Mucosa of stomach (tissue), 1 donor: ENCODE measurements around the gene OR8G5.
"Not testable (repeated sequence)": the region's sequence is repeated elsewhere in the genome, so short reads cannot be mapped to it uniquely, and the experiment has no call there.

Experiments used
- H3K27me3 ChIP-seq: one replicate; pipeline ENCODE4 v1.7.0; 2013; ENCODE audit warnings: mild to moderate bottlenecking, low read length; ENCODE audit not compliant: control insufficient read depth, insufficient read depth
- H3K36me3 ChIP-seq: one replicate; pipeline ENCODE4 v1.7.0; 2013; ENCODE audit warnings: low read length; ENCODE audit not compliant: control insufficient read depth, insufficient read depth
- H3K4me1 ChIP-seq: one replicate; pipeline ENCODE4 v1.7.0; 2013; ENCODE audit warnings: mild to moderate bottlenecking, low read length; ENCODE audit not compliant: control insufficient read depth, insufficient read depth
- H3K4me3 ChIP-seq: one replicate; pipeline ENCODE4 v1.7.0; 2013; ENCODE audit warnings: low read length
- H3K9ac ChIP-seq: one replicate; pipeline ENCODE4 v1.7.0; 2013; ENCODE audit warnings: mild to moderate bottlenecking, low read length, moderate library complexity
- H3K9me3 ChIP-seq: one replicate; pipeline ENCODE4 v1.7.0; 2013; ENCODE audit warnings: mild to moderate bottlenecking, low read length, moderate library complexity; ENCODE audit not compliant: control insufficient read depth
- donor health status: Pancreatic carcinoma.

The OR8G5 gene

DNA sequence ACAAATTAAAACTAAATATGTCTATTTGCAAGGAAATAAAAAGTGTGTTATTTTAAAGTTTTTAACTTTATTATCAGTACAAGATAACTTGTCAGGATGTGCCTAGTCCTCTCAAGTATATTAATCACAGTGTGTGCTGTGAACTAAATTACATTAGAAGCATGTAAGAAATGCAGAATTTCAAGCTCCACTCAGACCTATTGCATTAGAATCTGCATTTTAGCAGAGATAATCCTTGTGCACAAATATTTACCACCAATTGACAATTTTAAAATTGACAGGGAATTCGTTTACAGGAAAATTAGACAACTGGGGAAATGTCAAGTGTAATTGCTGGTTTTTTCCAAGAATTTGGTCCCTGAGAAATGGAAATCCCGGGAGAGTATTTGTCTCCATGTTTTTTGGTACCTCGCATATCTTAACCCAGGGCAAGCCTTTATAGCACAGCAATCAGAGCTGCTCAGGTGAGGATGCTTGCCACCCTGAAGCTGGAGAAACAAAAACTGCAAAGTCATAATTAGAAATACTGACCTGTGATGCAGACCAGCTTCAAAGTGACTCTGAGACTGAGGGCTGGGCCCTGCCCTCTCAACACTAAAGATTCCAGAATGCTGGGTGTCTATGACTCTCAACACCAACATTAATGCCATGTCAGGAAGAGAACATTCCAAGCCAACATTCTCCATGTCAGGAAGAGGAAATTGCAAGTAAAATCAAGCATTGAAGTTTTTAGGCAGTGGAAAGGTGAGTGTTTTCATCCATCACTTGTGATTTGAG, 15.4 kb upstream of the OR8G5 start, which contains the start of gene OR8G1:
TSS of gene OR8G1 (plus strand) at position 475 of the 777 bp plus-strand sequence. CDS start 8,581 bp downstream, outside the sequence.
- Histone ChIP-seq H3K36me3 (no peaks in the 10 kb centered on the region), H3K9me3 (no peaks in the 10 kb centered on the region), H3K9ac (no peak within 1 kb of the TSS), H3K4me1 (no peaks in the 10 kb centered on the region), H3K27me3 (no peaks in the 10 kb centered on the region), H3K4me3 (no peak within 1 kb of the TSS)

DNA sequence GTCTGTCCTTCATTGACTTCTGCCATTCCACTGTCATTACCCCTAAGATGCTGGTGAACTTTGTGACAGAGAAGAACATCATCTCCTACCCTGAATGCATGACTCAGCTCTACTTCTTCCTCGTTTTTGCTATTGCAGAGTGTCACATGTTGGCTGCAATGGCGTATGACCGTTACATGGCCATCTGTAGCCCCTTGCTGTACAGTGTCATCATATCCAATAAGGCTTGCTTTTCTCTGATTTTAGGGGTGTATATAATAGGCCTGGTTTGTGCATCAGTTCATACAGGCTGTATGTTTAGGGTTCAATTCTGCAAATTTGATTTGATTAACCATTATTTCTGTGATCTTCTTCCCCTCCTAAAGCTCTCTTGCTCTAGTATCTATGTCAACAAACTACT, 6.3 kb upstream of the OR8G5 start:
- H3K4me1 ChIP-seq, H3K27me3 ChIP-seq, H3K9ac ChIP-seq, H3K4me3 ChIP-seq, H3K9me3 ChIP-seq, H3K36me3 ChIP-seq: not testable (repeated sequence)

DNA sequence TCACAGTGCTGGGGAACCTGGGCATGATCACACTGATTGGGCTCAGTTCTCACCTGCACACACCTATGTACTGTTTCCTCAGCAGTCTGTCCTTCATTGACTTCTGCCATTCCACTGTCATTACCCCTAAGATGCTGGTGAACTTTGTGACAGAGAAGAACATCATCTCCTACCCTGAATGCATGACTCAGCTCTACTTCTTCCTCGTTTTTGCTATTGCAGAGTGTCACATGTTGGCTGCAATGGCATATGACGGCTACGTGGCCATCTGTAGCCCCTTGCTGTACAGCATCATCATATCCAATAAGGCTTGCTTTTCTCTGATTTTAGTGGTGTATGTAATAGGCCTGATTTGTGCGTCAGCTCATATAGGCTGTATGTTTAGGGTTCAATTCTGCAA, 8.9 kb downstream of the OR8G5 start:
- not testable (repeated sequence) for H3K9me3 ChIP-seq, H3K9ac ChIP-seq, H3K36me3 ChIP-seq, H3K4me3 ChIP-seq, H3K27me3 ChIP-seq, H3K4me1 ChIP-seq

DNA sequence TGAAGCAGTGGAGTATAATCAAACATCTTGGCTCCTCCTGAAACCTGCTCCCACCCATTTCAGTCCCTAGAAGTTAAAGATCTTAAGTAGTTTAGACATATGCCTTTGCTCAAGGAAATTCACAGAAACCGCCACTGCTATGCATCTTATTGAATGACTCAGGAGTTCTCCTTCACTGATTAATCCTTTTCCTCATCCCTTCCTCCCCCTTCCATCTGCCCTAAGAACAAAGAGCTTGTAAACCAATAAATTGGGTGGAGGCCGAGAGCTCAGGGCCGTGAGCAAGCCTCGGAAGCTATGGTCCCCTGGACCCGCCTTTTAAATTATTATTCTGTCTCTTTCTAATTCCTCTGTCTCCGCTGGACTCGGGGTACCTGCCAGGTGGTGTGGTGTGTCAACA, 14.7 kb downstream of the OR8G5 start:
- H3K36me3 ChIP-seq, H3K4me1 ChIP-seq, H3K9ac ChIP-seq, H3K27me3 ChIP-seq, H3K4me3 ChIP-seq, H3K9me3 ChIP-seq: not testable (repeated sequence)

DNA sequence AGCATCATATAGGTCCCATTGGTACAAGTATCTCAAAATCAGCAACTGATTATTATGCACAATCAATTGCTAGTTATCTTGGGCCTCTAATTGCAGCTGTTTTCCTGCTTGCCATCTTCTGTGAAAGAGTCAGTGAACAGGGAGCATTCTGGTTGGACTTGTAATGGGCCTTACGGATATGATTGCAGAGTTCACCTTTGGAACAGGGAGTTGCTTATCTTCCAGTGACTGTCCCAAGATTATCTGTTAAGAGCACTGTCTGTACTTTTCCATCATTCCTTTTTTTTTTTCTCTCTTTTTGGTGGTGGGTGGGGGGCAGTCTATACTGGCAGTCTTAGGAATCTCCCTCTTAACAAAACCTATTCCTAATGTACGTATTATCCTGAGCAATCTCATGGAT, 17.8 kb downstream of the OR8G5 start:
- H3K4me1 ChIP-seq, result no peaks in the 10 kb centered on the region
- no peak overlapping the region for H3K4me3 ChIP-seq
- no peaks in the 10 kb centered on the region for H3K36me3 ChIP-seq
- H3K9me3 ChIP-seq, result no peaks in the 10 kb centered on the region
- H3K9ac ChIP-seq, result no peak overlapping the region
- no peaks in the 10 kb centered on the region for H3K27me3 ChIP-seq

DNA sequence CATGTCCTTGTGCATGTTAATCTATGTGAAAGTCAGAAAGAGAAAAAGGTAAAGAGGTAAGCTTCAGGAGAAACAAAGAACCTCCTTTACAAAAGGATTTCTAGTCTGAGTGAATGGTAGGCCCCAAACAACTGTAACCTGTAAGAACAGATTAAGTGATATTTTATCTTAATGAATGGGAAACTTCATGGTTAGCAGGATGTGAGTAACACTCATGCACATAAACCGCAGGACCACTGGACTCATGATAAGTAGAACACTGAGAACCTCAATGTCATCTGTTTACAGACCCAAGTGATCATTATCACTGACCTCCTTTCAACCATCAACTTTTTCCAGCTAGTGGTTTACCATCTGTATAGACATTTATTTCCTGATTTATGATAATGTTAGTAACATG, 19.9 kb downstream of the OR8G5 start:
- H3K4me3 ChIP-seq, result no peak overlapping the region
- no peaks in the 10 kb centered on the region for H3K4me1 ChIP-seq
- no peaks in the 10 kb centered on the region for H3K27me3 ChIP-seq
- H3K36me3 ChIP-seq, result no peaks in the 10 kb centered on the region
- no peak overlapping the region for H3K9ac ChIP-seq
- no peaks in the 10 kb centered on the region for H3K9me3 ChIP-seq

DNA sequence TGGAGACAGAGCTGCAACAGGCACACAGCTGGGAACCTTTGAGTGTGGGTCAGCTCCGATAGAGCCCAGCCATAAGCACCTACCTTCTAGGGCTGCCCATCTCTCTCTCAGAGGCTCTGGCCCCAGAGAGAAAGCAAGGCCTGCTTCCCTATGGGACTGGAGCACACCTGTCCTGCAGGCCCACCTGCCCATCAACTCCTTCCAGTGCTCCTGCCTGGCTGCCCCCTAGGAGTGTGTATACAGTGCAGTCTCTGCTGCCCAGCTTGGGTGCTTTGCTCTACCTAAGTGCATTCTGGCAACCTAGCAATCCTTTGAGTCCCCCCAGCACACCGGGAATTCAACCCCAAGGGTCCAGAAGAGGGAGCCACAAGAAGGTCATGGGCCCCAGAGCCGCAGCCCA, 21.0 kb downstream of the OR8G5 start:
- Histone ChIP-seq H3K36me3 (no peaks in the 10 kb centered on the region), H3K9ac (no peak overlapping the region), H3K4me3 (no peak overlapping the region), H3K9me3 (no peaks in the 10 kb centered on the region), H3K4me1 (no peaks in the 10 kb centered on the region), H3K27me3 (no peaks in the 10 kb centered on the region)

DNA sequence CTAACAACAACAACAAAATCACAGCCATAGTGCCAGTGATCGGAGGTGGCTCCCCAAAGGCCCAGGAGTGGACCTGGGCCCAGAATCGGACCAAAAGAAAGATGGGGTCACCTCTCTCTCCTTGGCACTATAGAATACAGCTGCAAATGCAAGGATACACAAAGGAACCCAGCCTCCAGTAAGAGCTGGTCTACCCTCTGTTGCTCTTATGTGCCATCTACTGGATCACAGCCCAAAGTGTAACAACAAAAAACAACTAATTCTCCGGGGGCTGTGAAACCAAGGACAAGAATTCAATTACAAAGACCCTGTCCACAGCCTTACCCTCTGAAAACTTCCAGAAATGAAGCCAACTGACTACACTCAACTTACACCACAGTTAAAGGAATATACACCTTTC, 21.6 kb downstream of the OR8G5 start:
- no peaks in the 10 kb centered on the region for H3K4me1 ChIP-seq
- H3K4me3 ChIP-seq, result no peak overlapping the region
- no peaks in the 10 kb centered on the region for H3K36me3 ChIP-seq
- H3K27me3 ChIP-seq, result no peaks in the 10 kb centered on the region
- no peaks in the 10 kb centered on the region for H3K9me3 ChIP-seq
- no peak overlapping the region for H3K9ac ChIP-seq

DNA sequence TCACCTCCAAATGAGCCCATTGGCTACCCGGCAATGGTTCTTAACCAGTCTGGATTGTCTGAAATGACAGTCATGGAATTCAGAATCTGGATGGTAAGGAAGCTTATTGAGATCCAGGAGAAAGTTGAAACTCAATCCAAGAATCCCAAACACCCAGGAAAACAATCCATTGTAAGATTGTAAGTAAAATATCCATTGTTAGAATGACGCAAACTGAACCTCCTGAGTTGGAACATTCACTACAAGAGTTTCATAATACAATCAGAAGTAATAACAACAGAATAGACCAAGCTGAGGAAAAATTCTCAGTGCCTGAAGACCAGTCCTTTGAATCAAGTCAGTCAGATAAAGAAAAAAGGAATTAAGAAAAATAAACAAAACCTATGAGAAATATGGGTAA, 22.1 kb downstream of the OR8G5 start:
- no peaks in the 10 kb centered on the region for H3K4me1 ChIP-seq
- no peaks in the 10 kb centered on the region for H3K36me3 ChIP-seq
- H3K9ac ChIP-seq, result no peak overlapping the region
- H3K9me3 ChIP-seq, result no peaks in the 10 kb centered on the region
- no peaks in the 10 kb centered on the region for H3K27me3 ChIP-seq
- H3K4me3 ChIP-seq, result no peak overlapping the region

DNA sequence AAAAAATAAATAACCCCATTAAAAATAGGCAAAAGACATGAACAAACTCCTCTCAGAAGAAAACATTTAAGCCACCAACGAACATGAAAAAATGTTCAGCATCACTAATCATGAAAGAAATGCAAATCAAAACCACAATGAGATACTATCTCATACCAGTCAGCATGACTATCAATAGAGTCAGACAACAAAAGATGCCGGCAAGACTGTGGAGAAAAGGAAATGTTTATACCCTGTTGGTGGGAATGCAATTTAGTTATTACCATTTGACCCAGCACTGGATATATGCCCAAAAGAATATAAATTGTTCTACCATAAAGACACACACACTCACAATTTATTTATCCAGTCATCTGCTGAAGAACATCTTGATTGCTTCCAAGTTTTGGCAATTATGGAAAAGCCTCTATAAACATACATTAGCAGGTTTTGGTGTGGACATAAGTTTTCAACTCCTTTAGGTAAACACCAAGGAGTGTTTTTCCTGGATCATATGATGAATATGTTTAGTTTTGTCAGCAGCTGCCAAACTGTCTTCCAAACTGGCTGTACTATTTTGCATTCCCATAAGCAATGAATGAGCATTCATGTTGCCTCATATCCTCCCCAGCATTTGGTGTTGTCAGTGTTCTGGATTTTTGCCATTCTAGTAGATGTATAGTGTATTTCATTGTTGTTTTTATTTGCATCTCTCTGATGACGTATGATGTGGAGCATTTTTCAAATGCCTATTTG, 29.6 kb downstream of the OR8G5 start:
- Histone ChIP-seq H3K9ac (no peak overlapping the region), H3K4me1 (no peaks in the 10 kb centered on the region), H3K27me3 (no peaks in the 10 kb centered on the region), H3K4me3 (no peak overlapping the region), H3K9me3 (no peaks in the 10 kb centered on the region), H3K36me3 (no peaks in the 10 kb centered on the region)

DNA sequence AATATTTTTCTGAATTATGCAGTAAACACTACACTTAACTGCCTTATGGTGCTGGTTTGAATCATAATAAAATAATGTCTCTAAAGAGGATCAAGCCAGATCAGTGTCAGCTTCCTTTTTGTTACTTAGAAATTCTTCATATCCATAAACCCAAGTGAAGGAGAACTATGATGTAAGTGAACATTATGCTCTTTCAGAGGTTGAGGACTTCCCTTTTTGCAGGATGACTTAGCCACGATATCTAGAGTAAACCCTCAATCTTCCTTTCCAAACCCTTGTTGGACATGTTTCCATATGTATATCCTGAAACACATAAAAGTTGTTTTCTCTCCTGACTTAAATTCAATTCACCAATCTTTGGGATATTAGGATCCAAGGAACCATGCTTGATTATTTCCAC, 38.5 kb downstream of the OR8G5 start:
- Histone ChIP-seq H3K9me3 (no peaks in the 10 kb centered on the region), H3K4me1 (no peaks in the 10 kb centered on the region), H3K27me3 (no peaks in the 10 kb centered on the region), H3K4me3 (no peak overlapping the region), H3K9ac (no peak overlapping the region), H3K36me3 (no peaks in the 10 kb centered on the region)

DNA sequence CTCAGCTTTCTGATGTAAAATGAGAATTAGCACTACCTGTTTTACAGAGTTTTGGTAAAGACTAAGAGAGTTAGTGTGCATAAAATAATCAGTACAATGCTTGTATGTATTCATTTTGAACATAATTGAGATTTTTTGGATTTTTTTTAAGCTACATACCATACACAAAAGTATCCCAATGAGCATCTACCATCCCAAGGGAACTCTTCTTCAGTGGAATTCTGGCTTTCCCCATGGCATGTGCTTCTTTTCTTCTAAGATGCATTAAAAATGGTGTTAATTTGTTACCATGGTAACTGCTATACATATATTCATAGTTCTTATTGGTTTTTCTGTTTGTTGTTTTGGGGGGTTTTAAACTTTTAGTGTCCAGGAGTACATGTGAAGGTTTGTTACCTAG, 39.8 kb downstream of the OR8G5 start:
- Histone ChIP-seq H3K9me3 (no peaks in the 10 kb centered on the region), H3K9ac (no peak overlapping the region), H3K27me3 (no peaks in the 10 kb centered on the region), H3K4me3 (no peak overlapping the region), H3K4me1 (no peaks in the 10 kb centered on the region), H3K36me3 (no peaks in the 10 kb centered on the region)
